PFSK-1 (cell line): ENCODE measurements around the gene SPTLC2.

Experiments used
- POLR2AphosphoS5 ChIP-seq: IDR thresholded peaks from 2 replicates; pipeline ENCODE4 v1.6.1; 2012; ENCODE audit warnings: low read depth, mild to moderate bottlenecking, control low read depth, low read length, moderate library complexity
- TAF1 ChIP-seq: IDR thresholded peaks from 2 replicates; pipeline ENCODE4 v1.6.1; 2012; ENCODE audit warnings: low read length, control low read depth, borderline replicate concordance; ENCODE audit not compliant: insufficient read depth
- TF ChIP-seq, protein P1 (sequence below), 2 experiments: IDR thresholded peaks; 2 replicates each; pipeline versions ENCODE4 v1.6.1 to v1.8.0; 2011 to 2012; ENCODE audit warnings: low read depth in 2 of 2, low read length in 2 of 2, control low read depth in 1 of 2, inconsistent platforms in 1 of 2, mild to moderate bottlenecking in 1 of 2, moderate library complexity in 1 of 2; ENCODE audit not compliant: insufficient read depth in 1 of 2

DNA sequence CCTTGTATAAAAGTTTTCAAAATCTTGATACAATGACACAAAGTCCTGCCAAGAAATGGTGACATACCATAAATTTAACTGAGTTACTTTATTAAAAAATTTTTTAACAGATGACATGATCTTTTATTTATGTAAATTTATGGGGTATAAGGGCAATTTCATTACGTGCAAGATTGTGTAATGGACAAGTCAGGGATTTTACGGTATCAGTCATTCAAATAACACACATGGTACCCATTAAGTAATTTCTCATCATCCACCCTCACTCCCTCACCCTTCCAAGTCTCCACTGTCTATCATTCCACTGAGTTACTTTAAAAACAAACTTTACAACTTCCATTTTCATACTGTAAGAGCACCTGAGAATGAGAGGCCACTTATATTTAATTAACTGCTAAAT, 37.4 kb downstream of the SPTLC2 start:
- TF ChIP-seq, protein P1, sequence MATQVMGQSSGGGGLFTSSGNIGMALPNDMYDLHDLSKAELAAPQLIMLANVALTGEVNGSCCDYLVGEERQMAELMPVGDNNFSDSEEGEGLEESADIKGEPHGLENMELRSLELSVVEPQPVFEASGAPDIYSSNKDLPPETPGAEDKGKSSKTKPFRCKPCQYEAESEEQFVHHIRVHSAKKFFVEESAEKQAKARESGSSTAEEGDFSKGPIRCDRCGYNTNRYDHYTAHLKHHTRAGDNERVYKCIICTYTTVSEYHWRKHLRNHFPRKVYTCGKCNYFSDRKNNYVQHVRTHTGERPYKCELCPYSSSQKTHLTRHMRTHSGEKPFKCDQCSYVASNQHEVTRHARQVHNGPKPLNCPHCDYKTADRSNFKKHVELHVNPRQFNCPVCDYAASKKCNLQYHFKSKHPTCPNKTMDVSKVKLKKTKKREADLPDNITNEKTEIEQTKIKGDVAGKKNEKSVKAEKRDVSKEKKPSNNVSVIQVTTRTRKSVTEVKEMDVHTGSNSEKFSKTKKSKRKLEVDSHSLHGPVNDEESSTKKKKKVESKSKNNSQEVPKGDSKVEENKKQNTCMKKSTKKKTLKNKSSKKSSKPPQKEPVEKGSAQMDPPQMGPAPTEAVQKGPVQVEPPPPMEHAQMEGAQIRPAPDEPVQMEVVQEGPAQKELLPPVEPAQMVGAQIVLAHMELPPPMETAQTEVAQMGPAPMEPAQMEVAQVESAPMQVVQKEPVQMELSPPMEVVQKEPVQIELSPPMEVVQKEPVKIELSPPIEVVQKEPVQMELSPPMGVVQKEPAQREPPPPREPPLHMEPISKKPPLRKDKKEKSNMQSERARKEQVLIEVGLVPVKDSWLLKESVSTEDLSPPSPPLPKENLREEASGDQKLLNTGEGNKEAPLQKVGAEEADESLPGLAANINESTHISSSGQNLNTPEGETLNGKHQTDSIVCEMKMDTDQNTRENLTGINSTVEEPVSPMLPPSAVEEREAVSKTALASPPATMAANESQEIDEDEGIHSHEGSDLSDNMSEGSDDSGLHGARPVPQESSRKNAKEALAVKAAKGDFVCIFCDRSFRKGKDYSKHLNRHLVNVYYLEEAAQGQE (IDR thresholded peaks at IDR 0.05; ENCODE audit: insufficient read depth in 1 of 2, low read depth in 2 of 2, low read length in 2 of 2) = no peak
- no peak for TF ChIP-seq POLR2AphosphoS5
- no peak for TF ChIP-seq TAF1
